Measurements from ENCODE around the gene STK39. TPM values are rescaled to one million over a fixed set of nuclear protein-coding genes. Genes with fewer than 3 reads are reported as not detected.

Gene STK39
- total RNA-seq, 1 donor from 2014 or later: 14.3 TPM

DNA sequence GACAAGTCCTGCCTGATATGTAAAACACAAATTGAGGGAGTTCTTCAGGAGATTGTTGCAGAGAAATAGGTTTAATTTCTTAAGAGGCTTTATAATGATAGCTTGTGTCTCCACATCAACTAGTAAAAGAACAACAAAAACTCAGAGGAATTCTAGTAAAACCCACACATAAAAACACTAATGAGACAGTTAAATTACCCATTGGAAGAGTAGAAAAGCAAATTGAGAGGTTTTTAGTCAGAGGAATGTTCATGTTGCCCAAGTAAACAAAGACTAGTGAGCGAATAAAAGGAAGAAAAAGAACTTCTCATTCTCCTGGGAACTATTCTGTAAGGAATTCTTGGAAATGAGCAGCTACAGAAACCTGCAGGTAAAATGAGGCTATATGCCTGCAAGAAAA, 330.6 kb downstream of the STK39 start:
- no peaks in the 10 kb centered on the region for H3K9me3 Mint-ChIP-seq (ENCODE audit: unreplicated experiment)
- H3K27ac Mint-ChIP-seq (ENCODE audit: unreplicated experiment): no peak overlapping the region
- TF ChIP-seq, protein P1, sequence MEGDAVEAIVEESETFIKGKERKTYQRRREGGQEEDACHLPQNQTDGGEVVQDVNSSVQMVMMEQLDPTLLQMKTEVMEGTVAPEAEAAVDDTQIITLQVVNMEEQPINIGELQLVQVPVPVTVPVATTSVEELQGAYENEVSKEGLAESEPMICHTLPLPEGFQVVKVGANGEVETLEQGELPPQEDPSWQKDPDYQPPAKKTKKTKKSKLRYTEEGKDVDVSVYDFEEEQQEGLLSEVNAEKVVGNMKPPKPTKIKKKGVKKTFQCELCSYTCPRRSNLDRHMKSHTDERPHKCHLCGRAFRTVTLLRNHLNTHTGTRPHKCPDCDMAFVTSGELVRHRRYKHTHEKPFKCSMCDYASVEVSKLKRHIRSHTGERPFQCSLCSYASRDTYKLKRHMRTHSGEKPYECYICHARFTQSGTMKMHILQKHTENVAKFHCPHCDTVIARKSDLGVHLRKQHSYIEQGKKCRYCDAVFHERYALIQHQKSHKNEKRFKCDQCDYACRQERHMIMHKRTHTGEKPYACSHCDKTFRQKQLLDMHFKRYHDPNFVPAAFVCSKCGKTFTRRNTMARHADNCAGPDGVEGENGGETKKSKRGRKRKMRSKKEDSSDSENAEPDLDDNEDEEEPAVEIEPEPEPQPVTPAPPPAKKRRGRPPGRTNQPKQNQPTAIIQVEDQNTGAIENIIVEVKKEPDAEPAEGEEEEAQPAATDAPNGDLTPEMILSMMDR (IDR thresholded peaks at IDR 0.05; ENCODE audit: unreplicated experiment): no peak
- H3K4me1 Mint-ChIP-seq (ENCODE audit: unreplicated experiment): no peaks in the 10 kb centered on the region
- no peaks in the 10 kb centered on the region for H3K27me3 Mint-ChIP-seq (ENCODE audit: unreplicated experiment)
- no peak overlapping the region for H3K4me3 Mint-ChIP-seq (ENCODE audit: unreplicated experiment)
- no peak for DNase-seq (ENCODE audit: low spot score)
- H3K36me3 Mint-ChIP-seq (ENCODE audit: low read depth, unreplicated experiment): no peaks in the 10 kb centered on the region

DNA sequence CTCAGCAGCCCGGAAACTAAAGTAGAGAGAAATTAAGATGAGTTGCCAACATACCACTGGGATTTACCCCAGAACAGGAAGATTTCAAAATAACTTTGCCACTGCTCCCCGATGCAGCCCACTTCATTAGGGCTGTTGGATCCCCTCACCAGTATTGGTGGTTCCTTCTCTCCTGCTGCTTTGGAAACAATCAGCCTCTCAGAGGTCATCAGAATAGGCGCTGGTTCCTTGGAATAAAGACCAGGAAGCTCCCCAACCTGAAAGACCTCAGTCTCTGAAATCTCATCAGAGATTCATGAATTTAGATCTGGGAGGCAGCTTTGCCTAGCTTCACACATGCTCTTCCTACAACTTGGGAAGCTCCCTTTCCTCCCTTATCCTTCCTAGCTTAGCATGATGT, 332.4 kb downstream of the STK39 start:
- Mint-ChIP-seq H3K9me3 (ENCODE audit: unreplicated experiment) (no peaks in the 10 kb centered on the region), H3K36me3 (ENCODE audit: low read depth, unreplicated experiment) (no peaks in the 10 kb centered on the region), H3K27ac (ENCODE audit: unreplicated experiment) (no peak overlapping the region), H3K4me3 (ENCODE audit: unreplicated experiment) (no peak overlapping the region), H3K27me3 (ENCODE audit: unreplicated experiment) (no peaks in the 10 kb centered on the region), H3K4me1 (ENCODE audit: unreplicated experiment) (no peaks in the 10 kb centered on the region)
- no peak for DNase-seq (ENCODE audit: low spot score)
- TF ChIP-seq, protein P1 (IDR thresholded peaks at IDR 0.05; ENCODE audit: unreplicated experiment): no peak

DNA sequence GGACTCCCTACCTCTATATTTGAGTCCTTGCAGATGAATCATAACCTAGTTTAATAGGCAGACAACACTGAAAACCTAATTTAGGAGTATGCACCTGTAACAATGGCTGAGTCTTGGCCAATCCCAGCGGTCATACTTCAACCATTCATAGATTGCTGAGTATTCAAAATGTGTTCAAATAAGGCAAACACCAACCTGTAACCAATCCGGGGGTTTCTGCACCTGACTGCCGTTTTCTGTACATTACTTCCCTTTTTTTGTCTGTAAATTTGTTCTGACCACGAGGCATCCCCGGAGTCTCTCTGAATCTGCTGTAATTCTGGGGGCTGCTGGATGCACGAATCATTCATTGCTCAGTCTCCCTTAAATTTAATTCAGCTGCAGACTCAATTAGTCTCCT, 338.6 kb downstream of the STK39 start:
- no peak overlapping the region for H3K4me3 Mint-ChIP-seq (ENCODE audit: unreplicated experiment)
- DNase-seq (ENCODE audit: low spot score): no peak
- H3K27ac Mint-ChIP-seq (ENCODE audit: unreplicated experiment): no peak overlapping the region
- H3K9me3 Mint-ChIP-seq (ENCODE audit: unreplicated experiment): no peaks in the 10 kb centered on the region
- H3K36me3 Mint-ChIP-seq (ENCODE audit: low read depth, unreplicated experiment): no peaks in the 10 kb centered on the region
- no peaks in the 10 kb centered on the region for H3K27me3 Mint-ChIP-seq (ENCODE audit: unreplicated experiment)
- TF ChIP-seq, protein P1 (IDR thresholded peaks at IDR 0.05; ENCODE audit: unreplicated experiment): no peak
- H3K4me1 Mint-ChIP-seq (ENCODE audit: unreplicated experiment): no peaks in the 10 kb centered on the region

DNA sequence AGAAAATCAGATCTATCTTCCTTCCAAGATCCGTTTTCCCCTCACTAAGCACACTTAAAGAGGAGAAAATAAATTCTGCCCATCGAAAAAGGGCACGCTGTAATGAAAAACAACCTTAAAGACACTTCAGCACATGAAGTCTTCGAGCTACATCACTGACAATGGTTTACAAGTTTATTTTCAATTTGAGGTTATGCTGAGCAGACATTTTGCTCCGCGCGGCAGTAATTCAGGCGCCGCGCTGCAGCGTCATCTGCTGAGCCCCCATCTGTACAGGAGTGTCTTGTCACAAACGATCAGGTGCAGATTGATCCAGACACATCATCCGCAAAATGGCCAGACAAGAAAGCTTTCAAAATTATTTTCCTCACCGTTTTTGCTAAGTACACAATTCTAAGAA, 341.7 kb downstream of the STK39 start:
- no peaks in the 10 kb centered on the region for H3K36me3 Mint-ChIP-seq (ENCODE audit: low read depth, unreplicated experiment)
- H3K27me3 Mint-ChIP-seq (ENCODE audit: unreplicated experiment): no peaks in the 10 kb centered on the region
- H3K27ac Mint-ChIP-seq (ENCODE audit: unreplicated experiment): no peak overlapping the region
- no peak overlapping the region for H3K4me3 Mint-ChIP-seq (ENCODE audit: unreplicated experiment)
- no peaks in the 10 kb centered on the region for H3K4me1 Mint-ChIP-seq (ENCODE audit: unreplicated experiment)
- no peaks in the 10 kb centered on the region for H3K9me3 Mint-ChIP-seq (ENCODE audit: unreplicated experiment)
- TF ChIP-seq, protein P1 (IDR thresholded peaks at IDR 0.05; ENCODE audit: unreplicated experiment): no peak
- no peak for DNase-seq (ENCODE audit: low spot score)

Other genes starting within 250 kb of the STK39 start
- gene CERS6, start 208.7 kb upstream of the STK39 start, total RNA-seq (ENCODE audit: unreplicated experiment): 36.4 TPM